Astrocyte (in vitro differentiated cells and primary cell): ENCODE measurements around the gene FXYD4. TPM values are rescaled to one million over a fixed set of nuclear protein-coding genes. Genes with fewer than 3 reads are reported as not detected.

Source experiments
- DNase-seq: peaks from one replicate; pipeline ENCODE4 v3.0.0-alpha.2; 2010; ENCODE audit warnings: low read depth
- FAIRE-seq: peaks from 2 replicates; lab custom pipeline; 2011; peaks lifted over from hg19 to GRCh38; lab: Jason Lieb, UNC
- H2AFZ ChIP-seq: 2 replicates; pipeline ENCODE4 v1.6.0; 2012; ENCODE audit warnings: low read depth, low read length, inconsistent platforms
- H3K27ac ChIP-seq: 2 replicates; pipeline ENCODE4 v1.5.1; 2011; ENCODE audit warnings: low read depth, low read length, inconsistent platforms
- H3K27me3 ChIP-seq: 2 replicates; pipeline ENCODE4 v1.6.0; 2011; ENCODE audit warnings: low read length, inconsistent platforms; ENCODE audit not compliant: insufficient read depth
- H3K36me3 ChIP-seq: 2 replicates; pipeline ENCODE4 v1.5.1; 2011; ENCODE audit warnings: low read length, inconsistent platforms; ENCODE audit not compliant: insufficient read depth
- H3K4me1 ChIP-seq: 2 replicates; pipeline ENCODE4 v1.5.1; 2011; ENCODE audit warnings: low read length, inconsistent platforms; ENCODE audit not compliant: insufficient read depth
- H3K4me2 ChIP-seq: 2 replicates; pipeline ENCODE4 v1.6.0; 2012; ENCODE audit warnings: low read length, inconsistent platforms
- H3K4me3 ChIP-seq: 2 replicates; pipeline ENCODE4 v1.5.1; 2011; ENCODE audit warnings: low read depth, mild to moderate bottlenecking, low read length, inconsistent platforms; ENCODE audit not compliant: insufficient read depth
- H3K79me2 ChIP-seq: 2 replicates; pipeline ENCODE4 v1.6.0; 2012; ENCODE audit warnings: mild to moderate bottlenecking, low read length, inconsistent platforms; ENCODE audit not compliant: insufficient read depth
- H3K9ac ChIP-seq: 2 replicates; pipeline ENCODE4 v1.6.0; 2012; ENCODE audit warnings: mild to moderate bottlenecking, low read length, inconsistent platforms
- H3K9me3 ChIP-seq: 2 replicates; pipeline ENCODE4 v1.5.1; 2012; ENCODE audit warnings: low read depth, mild to moderate bottlenecking, low read length, inconsistent platforms; ENCODE audit not compliant: insufficient read depth
- H4K20me1 ChIP-seq: 2 replicates; pipeline ENCODE4 v1.6.0; 2012; ENCODE audit warnings: low read length, inconsistent platforms; ENCODE audit not compliant: insufficient read depth
- H3K27ac Mint-ChIP-seq: one replicate; pipeline ENCODE4 v1.8.0; 2021; ENCODE audit warnings: mild to moderate bottlenecking, mixed read lengths; ENCODE audit not compliant: unreplicated experiment
- H3K27me3 Mint-ChIP-seq: one replicate; pipeline ENCODE4 v1.8.0; 2021; ENCODE audit warnings: low read depth, mixed read lengths; ENCODE audit not compliant: unreplicated experiment
- H3K36me3 Mint-ChIP-seq: one replicate; pipeline ENCODE4 v1.8.0; 2021; ENCODE audit warnings: low read depth, mixed read lengths; ENCODE audit not compliant: unreplicated experiment
- H3K4me1 Mint-ChIP-seq: one replicate; pipeline ENCODE4 v1.8.0; 2021; ENCODE audit warnings: low read depth, mixed read lengths; ENCODE audit not compliant: unreplicated experiment
- H3K4me3 Mint-ChIP-seq: one replicate; pipeline ENCODE4 v1.8.0; 2021; ENCODE audit warnings: mild to moderate bottlenecking, moderate library complexity, mixed read lengths; ENCODE audit not compliant: unreplicated experiment
- H3K9me3 Mint-ChIP-seq: one replicate; pipeline ENCODE4 v1.8.0; 2021; ENCODE audit warnings: mild to moderate bottlenecking, mixed read lengths; ENCODE audit not compliant: unreplicated experiment
- CTCF ChIP-seq: IDR thresholded peaks from 2 replicates; pipeline ENCODE4 v1.5.1; 2011; ENCODE audit warnings: low read depth, mild to moderate bottlenecking, inconsistent platforms, low read length, moderate library complexity; ENCODE audit not compliant: insufficient read depth
- EZH2 ChIP-seq: IDR thresholded peaks from 2 replicates; pipeline ENCODE4 v1.6.1; 2012; ENCODE audit warnings: mild to moderate bottlenecking, low read length, inconsistent platforms; ENCODE audit not compliant: insufficient read depth
- total RNA-seq: library from RNA; stranded (reverse); gene quantifications from 2 replicates; pipeline ENCODE4 v1.2.1, GENCODE V29; 2021

The FXYD4 gene
- total RNA-seq, 1 donor from 2014 or later, result not detected

- H3K4me2 ChIP-seq, result no peak overlapping the region
- H4K20me1 ChIP-seq, result no peaks in the 10 kb centered on the region
- H3K27ac ChIP-seq, result no peak overlapping the region
- H3K9me3 Mint-ChIP-seq, result no peaks in the 10 kb centered on the region
- no peaks in the 10 kb centered on the region for H3K36me3 ChIP-seq
- no peak for TF ChIP-seq CTCF
- no peaks in the 10 kb centered on the region for H3K4me1 Mint-ChIP-seq
- H3K79me2 ChIP-seq, result no peaks in the 10 kb centered on the region
- no peaks in the 10 kb centered on the region for H3K9me3 ChIP-seq
- FAIRE-seq (no peak), DNase-seq (no peak)
- no peak overlapping the region for H3K9ac ChIP-seq
- H2AFZ ChIP-seq, result no peak overlapping the region
- no peaks in the 10 kb centered on the region for H3K4me1 ChIP-seq
- no peak overlapping the region for H3K4me3 ChIP-seq
- no peak overlapping the region for H3K27ac Mint-ChIP-seq
- no peaks in the 10 kb centered on the region for H3K27me3 Mint-ChIP-seq
- H3K36me3 Mint-ChIP-seq, result no peaks in the 10 kb centered on the region
- no peaks in the 10 kb centered on the region for H3K27me3 ChIP-seq
- no peak overlapping the region for H3K4me3 Mint-ChIP-seq
Measured at GRCh38 chr10:43415544-43415943, 44.1 kb downstream of the FXYD4 start.

GRCh38 chr10:43417950-43418768, 46.7 kb downstream of the FXYD4 start:
- DNase-seq (no peak), FAIRE-seq (no peak)
- Histone ChIP-seq H3K36me3 (no peaks in the 10 kb centered on the region), H3K9ac (no peak overlapping the region), H3K27me3 (no peaks in the 10 kb centered on the region), H3K27ac (no peak overlapping the region), H3K4me1 (peaks cover 5% of the 10 kb centered on the region), H3K79me2 (no peaks in the 10 kb centered on the region), H2AFZ (no peak overlapping the region), H4K20me1 (no peaks in the 10 kb centered on the region), H3K4me2 (no peak overlapping the region), H3K4me3 (no peak overlapping the region), H3K9me3 (no peaks in the 10 kb centered on the region)
- Mint-ChIP-seq H3K4me1 (no peaks in the 10 kb centered on the region), H3K27ac (no peak overlapping the region), H3K27me3 (no peaks in the 10 kb centered on the region), H3K36me3 (no peaks in the 10 kb centered on the region), H3K4me3 (no peak overlapping the region), H3K9me3 (no peaks in the 10 kb centered on the region)
- TF ChIP-seq CTCF, result no peak
- TF ChIP-seq EZH2, result no peak

GRCh38 chr10:43419997-43420368, 48.5 kb downstream of the FXYD4 start:
- peak overlapping the region; percentile 91 for H2AFZ ChIP-seq
- H4K20me1 ChIP-seq, result no peaks in the 10 kb centered on the region
- no peaks in the 10 kb centered on the region for H3K36me3 Mint-ChIP-seq
- H3K4me3 Mint-ChIP-seq, result peak overlapping the region; percentile 2
- H3K36me3 ChIP-seq, result no peaks in the 10 kb centered on the region
- H3K27ac ChIP-seq, result peak overlapping the region; percentile 70
- no peaks in the 10 kb centered on the region for H3K4me1 Mint-ChIP-seq
- peak overlapping the region; percentile 76 for H3K9ac ChIP-seq
- no peaks in the 10 kb centered on the region for H3K9me3 ChIP-seq
- peak overlapping the region; percentile 92 for H3K4me2 ChIP-seq
- H3K27me3 Mint-ChIP-seq, result no peaks in the 10 kb centered on the region
- peaks cover 5% of the 10 kb centered on the region for H3K4me1 ChIP-seq
- FAIRE-seq (no peak), DNase-seq (no peak)
- no peak overlapping the region for H3K27ac Mint-ChIP-seq
- peak overlapping the region; percentile 53 for H3K4me3 ChIP-seq
- no peaks in the 10 kb centered on the region for H3K79me2 ChIP-seq
- no peaks in the 10 kb centered on the region for H3K9me3 Mint-ChIP-seq
- no peak for TF ChIP-seq CTCF
- TF ChIP-seq EZH2, result no peak
- no peaks in the 10 kb centered on the region for H3K27me3 ChIP-seq
